ENCODE measurements around the gene ADCY5. TPM values are rescaled to one million over a fixed set of nuclear protein-coding genes. Genes with fewer than 3 reads are reported as not detected.

Gene ADCY5
- total RNA-seq, 1 donor from 2014 or later, result 6.8 TPM

GRCh38 chr3:123290107-123290930, 158.6 kb downstream of the ADCY5 start:
- TF ChIP-seq, protein P1, sequence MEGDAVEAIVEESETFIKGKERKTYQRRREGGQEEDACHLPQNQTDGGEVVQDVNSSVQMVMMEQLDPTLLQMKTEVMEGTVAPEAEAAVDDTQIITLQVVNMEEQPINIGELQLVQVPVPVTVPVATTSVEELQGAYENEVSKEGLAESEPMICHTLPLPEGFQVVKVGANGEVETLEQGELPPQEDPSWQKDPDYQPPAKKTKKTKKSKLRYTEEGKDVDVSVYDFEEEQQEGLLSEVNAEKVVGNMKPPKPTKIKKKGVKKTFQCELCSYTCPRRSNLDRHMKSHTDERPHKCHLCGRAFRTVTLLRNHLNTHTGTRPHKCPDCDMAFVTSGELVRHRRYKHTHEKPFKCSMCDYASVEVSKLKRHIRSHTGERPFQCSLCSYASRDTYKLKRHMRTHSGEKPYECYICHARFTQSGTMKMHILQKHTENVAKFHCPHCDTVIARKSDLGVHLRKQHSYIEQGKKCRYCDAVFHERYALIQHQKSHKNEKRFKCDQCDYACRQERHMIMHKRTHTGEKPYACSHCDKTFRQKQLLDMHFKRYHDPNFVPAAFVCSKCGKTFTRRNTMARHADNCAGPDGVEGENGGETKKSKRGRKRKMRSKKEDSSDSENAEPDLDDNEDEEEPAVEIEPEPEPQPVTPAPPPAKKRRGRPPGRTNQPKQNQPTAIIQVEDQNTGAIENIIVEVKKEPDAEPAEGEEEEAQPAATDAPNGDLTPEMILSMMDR (IDR thresholded peaks at IDR 0.05; ENCODE audit: unreplicated experiment), result no peak
- peak in 1 of 2 experiments; percentile 31 for DNase-seq (ENCODE audit: low spot score in 2 of 2, unreplicated experiment in 2 of 2)
- H3K9me3 Mint-ChIP-seq, result no peaks in the 10 kb centered on the region
- H3K27ac Mint-ChIP-seq, result no peak overlapping the region
- H3K4me1 Mint-ChIP-seq, result no peaks in the 10 kb centered on the region
- H3K36me3 Mint-ChIP-seq, result no peaks in the 10 kb centered on the region
- peaks cover 35% of the 10 kb centered on the region for H3K27me3 Mint-ChIP-seq (ENCODE audit: low read depth)
- no peak overlapping the region for H3K4me3 Mint-ChIP-seq

DNA sequence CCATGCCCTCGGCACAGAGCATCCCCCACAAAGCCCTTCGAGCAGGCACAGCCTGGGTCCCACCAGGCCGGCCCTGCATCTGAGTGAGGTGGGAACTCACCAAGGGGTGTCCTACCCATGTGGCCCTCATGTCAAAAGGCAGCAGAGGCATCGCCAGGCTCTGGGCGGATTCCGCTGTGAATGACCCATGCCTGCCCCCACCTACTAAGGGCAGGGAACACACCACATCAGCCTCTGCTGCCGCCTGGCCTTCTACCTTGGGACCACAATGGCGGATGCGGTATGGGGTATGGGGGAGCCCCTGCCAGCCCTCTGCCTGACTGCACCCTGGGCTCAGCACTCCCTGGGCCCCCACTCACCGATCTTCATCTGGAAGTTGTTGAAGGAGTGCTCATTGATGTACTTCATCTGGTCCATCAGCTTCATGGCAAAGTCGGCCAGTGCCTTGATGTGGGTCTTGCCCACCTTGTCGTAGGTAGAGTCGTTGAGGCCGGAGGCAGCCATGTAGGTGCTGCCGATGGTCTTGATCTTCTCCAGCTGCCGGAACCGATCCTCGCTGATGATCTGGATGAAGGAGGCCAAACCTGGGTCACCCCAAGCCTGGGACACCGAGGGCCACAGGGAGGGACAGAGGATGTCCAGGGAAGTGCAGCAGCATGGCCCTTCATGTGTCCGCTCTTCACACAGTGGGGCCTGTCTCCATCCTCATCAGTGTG, 159.3 kb downstream of the ADCY5 start:
- TF ChIP-seq, protein P1 (IDR thresholded peaks at IDR 0.05; ENCODE audit: unreplicated experiment), result no peak
- Mint-ChIP-seq H3K9me3 (no peaks in the 10 kb centered on the region), H3K4me1 (no peaks in the 10 kb centered on the region), H3K27ac (no peak overlapping the region), H3K36me3 (no peaks in the 10 kb centered on the region), H3K27me3 (ENCODE audit: low read depth) (peaks cover 28% of the 10 kb centered on the region), H3K4me3 (no peak overlapping the region)
- DNase-seq (ENCODE audit: low spot score in 2 of 2, unreplicated experiment in 2 of 2), result peak in 1 of 2 experiments; percentile 22

GRCh38 chr3:123287962-123288302, 161.0 kb downstream of the ADCY5 start:
- peak in 1 of 2 experiments; percentile 26 for DNase-seq (ENCODE audit: low spot score in 2 of 2, unreplicated experiment in 2 of 2)
- TF ChIP-seq, protein P1 (IDR thresholded peaks at IDR 0.05; ENCODE audit: unreplicated experiment), result no peak
- Mint-ChIP-seq H3K4me3 (no peak overlapping the region), H3K9me3 (no peaks in the 10 kb centered on the region), H3K27ac (no peak overlapping the region), H3K36me3 (no peaks in the 10 kb centered on the region), H3K27me3 (ENCODE audit: low read depth) (peaks cover 13% of the 10 kb centered on the region), H3K4me1 (no peaks in the 10 kb centered on the region)

- H3K9me3 Mint-ChIP-seq, result no peaks in the 10 kb centered on the region
- no peaks in the 10 kb centered on the region for H3K36me3 Mint-ChIP-seq
- TF ChIP-seq, protein P1 (IDR thresholded peaks at IDR 0.05; ENCODE audit: unreplicated experiment), result no peak
- H3K4me1 Mint-ChIP-seq, result no peaks in the 10 kb centered on the region
- H3K4me3 Mint-ChIP-seq, result no peak overlapping the region
- DNase-seq (ENCODE audit: low spot score in 2 of 2, unreplicated experiment in 2 of 2), result peak in 1 of 2 experiments; percentile 19
- H3K27me3 Mint-ChIP-seq (ENCODE audit: low read depth), result peaks cover 12% of the 10 kb centered on the region
- H3K27ac Mint-ChIP-seq, result no peak overlapping the region
Observed at GRCh38 chr3:123287051-123287961, 161.6 kb downstream of the ADCY5 start.

- Mint-ChIP-seq H3K4me3 (no peak overlapping the region), H3K4me1 (no peaks in the 10 kb centered on the region), H3K36me3 (no peaks in the 10 kb centered on the region), H3K9me3 (no peaks in the 10 kb centered on the region), H3K27me3 (ENCODE audit: low read depth) (peaks cover 6% of the 10 kb centered on the region), H3K27ac (no peak overlapping the region)
- TF ChIP-seq, protein P1 (IDR thresholded peaks at IDR 0.05; ENCODE audit: unreplicated experiment), result no peak
- DNase-seq (ENCODE audit: low spot score in 2 of 2, unreplicated experiment in 2 of 2), result peak in 1 of 2 experiments; percentile 70
Observed at GRCh38 chr3:123286308-123287023, 162.4 kb downstream of the ADCY5 start.
